DMS 273 treated with DMSO at 0.1 percent for 48 hours (cell line): Measurements from ENCODE around the gene PTPRN2.

Source experiments
- DNase-seq: peaks from one replicate; lab custom pipeline; 2025; lab: John Stamatoyannopoulos, UW

PTPRN2 gene

DNA sequence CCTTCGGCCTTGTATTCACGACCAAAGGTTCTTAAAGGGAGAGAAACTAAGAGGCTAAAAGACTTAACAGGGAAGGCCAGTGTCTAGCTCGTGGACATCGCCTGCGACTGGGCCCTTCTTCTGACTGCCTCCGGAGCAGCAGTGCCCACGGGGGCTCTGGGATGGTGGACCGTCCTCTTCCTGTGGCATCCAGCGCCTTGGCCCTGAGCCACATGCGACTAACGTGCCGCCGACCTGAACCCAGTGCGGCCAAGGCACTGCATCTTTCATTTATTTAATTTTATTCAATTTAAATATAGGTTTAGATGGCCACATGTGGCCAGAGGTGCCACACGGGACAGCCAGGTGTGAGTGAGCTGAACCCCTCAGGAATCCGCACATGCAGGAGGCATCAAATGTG lies 451.7 kb downstream of the PTPRN2 start:
- no peak for DNase-seq

DNA sequence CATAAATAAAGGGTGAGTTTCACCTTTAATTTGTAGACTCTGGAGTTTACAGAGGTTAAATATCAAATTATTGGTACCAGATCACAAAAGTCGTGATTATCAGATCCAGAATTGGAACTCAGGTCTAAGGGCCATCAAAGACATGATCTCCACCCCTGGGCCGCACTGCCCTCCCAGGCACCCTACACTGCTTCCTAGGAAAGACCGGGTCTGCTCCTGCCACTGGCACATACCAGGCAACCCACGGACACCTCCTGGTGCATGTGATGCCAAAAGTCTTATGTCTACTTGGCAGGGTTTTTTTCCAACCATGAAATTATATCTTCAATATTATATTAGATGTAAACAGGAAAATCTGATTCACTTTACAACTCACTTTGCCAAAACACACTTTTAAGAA lies 452.8 kb downstream of the PTPRN2 start:
- no peak for DNase-seq

DNA sequence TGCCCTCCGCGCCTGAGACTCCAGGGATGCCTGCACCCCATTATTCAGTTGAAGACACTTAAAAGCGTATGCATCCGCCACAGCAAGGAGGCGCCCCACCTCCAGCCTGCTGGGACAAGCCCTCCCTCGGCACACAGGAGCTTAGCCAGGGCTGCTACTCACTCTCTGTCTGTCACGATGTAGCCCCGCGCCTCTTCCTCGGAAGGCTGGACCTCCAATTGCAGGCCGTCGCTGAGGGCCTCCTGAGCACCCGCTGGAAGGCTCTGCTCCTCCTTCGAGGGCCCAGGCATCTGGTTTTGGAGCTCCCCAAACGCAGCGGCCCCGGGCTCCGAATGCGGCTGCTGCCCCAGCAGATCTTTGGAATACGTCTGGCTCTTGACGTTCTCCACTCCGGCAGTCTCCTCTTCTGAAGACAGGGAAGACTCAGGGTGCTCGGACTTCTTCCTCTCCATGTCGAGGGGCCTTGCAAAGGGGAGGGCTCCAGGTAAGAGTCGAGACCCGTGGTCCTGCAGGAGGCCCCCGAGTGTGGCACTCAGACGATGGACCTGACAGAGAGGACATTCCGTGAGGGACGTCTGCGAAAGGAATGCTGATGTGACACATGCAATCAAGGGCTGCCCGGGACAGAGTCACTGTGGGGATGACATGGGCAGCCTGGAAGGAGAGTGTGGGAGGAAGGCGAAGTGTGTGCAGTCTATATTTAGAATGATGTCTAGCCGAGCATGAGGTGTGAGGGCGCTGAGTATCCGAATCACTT lies 453.9 kb downstream of the PTPRN2 start:
- no peak for DNase-seq

DNA sequence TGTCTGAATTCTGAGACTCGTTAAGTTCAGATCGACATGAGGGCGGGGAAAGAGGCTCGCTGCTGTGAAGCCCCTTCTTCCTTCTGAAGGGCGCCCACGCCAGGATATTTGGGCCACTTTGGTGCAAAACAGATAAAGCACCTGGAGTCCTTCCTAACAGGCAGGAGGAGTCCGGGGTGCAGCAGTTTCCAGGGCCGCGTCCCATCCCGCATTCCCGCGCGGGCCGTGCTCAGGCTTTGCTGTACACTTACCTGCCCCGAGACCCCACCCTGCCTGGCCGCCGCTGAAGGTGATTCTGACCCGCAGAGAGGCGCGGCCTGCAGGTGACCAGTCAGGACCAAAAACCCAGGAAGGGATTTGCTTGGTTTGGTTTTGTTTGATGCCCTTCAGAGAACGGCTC lies 454.6 kb downstream of the PTPRN2 start:
- no peak for DNase-seq

DNA sequence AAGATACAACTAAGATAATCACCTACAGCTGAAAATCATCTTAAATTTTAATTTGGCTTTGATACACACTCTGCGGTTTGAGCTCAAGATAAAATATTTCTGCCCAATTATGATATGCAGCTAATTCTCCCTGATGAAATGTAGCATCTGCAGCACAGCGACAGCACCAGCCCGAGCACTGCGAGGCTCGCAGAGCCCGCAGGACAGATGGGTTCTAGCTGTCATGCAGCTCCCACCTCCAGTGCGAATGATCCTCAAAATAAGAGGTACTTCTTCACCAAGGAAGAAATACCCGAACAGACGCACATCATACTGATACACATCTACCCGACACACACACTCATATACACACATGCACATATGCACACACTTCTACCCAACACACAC lies 457.6 kb downstream of the PTPRN2 start:
- no peak for DNase-seq

DNA sequence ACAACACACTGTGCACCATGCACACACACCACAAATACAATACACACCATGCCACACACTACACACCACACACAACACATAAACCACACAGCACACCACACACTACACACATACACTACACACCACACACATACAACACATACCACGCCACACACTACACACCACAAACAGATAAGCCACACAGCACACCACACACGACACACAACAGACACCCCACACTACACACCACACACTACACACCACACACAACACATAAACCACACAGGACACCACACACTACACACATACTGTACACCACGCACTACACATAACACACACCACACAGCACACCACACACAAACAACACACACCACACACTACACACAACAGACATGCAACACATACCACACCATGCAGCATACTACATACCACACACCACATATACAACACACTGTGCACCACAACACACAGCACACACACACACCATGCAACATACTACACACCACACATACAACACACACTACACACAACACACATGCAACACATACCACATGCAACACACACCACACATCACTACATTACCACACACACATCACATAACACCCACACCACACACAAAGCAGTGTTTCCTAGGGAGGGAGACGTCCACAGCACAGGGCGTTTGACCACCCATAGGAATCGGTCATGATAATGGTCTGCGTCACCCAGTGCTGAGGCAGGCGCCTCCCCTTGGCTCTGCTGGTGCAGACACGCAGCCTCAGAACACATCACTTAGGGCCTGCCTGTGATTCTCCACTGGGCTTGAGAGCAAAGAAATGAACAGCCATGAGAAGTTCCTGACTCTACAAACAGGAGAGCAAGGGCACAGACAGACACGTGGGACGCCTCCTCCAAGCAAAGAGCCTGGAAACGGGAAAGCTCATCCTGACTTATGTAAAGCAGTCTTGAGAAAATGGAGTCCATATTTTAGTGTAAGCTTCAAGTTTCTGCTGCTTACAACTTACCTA lies 458.3 kb downstream of the PTPRN2 start:
- no peak for DNase-seq

DNA sequence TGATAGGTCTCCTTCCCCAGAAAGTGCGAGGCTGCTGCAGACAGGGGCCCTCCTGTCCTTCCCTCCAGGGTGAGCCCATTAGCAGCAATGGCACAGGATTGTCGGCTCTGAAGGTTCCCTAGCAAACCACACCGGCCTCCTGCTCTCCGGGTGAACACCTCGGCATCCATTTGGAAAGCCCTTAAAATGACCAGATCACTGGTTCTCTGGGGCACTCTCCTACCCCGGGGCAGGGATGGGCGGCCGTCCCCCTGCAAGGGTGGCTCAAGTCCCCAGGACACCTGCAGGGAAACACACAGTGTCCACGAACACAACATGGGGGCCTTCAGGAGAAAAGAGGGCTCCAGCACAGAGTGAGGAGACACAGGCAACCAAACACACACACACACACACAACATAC lies 459.1 kb downstream of the PTPRN2 start:
- no peak for DNase-seq

DNA sequence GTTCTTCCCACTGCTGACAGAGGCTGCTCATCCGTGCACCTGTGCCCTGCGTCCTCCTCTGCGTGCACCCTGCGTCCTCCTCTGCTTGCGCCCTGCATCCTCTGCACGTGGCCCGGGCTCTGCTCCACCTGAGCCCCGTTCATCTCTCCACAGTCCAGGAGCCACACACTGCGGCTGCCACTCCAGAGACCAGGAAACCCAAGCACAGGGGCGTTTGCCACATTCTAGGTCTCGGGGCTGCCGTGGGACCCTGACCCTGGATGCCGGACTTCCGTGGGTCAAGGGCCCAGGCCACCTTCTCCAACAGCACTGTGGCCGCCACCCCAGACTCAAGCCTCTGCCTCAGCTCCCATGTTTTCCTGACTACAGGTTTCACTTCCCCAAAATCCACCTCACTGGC lies 460.4 kb downstream of the PTPRN2 start:
- DNase-seq, result no peak

DNA sequence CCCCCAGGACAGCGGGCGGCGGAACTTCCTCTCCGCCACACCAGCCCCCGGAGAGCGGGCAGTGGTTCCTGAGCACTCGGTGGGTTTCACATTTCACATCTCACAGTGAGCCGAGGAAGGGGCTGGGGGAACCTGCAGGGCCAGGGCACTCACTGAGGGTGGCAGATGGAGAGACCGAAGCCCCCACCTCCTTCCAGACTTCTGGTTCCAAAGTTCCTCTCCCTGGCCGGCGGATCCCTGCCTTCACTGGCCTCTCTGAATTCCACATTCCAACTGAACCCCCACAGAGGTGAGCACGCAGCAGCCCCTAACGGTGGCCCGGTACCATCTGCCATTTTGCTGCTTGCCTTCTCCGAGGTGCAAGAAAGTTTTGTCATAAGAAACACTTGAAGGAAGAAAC lies 461.0 kb downstream of the PTPRN2 start:
- DNase-seq, result no peak

DNA sequence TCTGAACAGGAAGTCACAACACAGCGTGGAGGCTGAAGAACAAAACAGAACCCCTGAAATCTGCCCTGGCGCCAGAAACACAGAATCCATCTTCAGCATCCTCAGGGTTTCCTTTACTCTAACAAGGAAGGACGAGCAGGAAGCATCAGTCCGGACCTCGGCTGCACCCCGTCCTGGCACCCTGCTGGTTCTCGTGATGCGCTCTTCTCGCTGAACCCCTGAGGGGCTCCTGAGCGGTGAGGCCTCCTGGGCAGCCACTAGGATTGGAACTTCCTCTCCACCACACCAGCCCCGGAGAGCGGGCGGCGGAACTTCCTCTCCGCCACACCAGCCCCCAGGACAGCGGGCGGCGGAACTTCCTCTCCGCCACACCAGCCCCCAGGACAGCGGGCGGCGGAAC lies 461.9 kb downstream of the PTPRN2 start:
- no peak for DNase-seq

DNA sequence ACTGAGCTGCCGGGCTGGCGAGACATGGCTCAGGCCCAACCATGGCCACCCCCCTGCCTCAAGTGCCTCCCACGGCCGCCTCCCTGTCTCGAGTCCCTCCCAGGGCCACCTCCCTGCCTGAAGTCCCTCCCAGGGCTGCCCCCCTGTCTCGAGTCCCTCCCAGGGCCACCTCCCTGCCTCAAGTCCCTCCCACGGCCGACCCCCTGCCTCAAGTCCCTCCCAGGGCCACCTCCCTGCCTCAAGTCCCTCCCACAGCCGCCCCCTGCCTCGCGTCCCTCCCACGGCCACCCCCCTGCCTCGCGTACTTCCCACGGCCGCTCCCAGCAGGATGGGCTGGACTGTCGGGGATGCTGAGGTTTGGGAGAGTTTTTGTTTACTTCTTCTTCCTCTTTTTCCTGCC lies 462.5 kb downstream of the PTPRN2 start:
- DNase-seq, result no peak

DNA sequence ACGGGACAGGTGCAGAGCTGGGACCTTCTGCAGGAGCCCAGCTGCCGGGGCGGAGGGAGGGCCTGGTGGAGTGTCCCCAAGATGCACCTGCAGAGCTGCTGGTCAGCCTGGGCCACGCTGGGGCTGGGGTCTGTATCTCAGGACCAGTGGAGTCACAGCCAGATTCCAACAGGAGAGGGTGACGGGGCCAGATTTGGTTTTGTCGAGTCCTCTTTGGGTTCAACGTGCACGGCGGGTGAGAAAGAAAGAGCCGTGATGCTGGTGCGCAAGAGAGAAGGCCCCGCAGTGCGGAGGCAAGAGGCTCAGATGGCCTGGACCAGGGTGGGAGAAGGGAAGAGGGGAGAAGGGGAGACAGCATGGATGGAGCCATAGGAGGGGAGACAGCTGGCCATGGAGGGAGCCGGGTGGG lies 462.9 kb downstream of the PTPRN2 start:
- no peak for DNase-seq

DNA sequence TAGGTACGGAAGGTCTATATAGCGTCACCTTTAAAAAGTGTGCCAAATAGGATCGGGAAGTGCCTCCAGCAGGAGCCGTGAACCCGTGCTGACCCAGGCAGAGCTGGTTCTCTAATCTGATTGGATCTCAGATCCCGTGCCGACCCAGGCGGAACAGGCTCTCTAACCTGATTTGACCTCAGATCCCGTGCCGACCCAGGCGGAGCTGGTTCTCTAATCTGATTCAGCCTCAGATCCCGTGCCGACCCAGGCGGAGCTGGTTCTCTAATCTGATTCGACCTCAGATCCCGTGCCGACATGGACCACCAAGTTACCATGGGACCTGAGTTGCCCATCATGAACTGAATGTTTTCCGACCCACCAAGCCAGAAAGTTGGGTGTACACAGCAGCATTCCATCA lies 463.9 kb downstream of the PTPRN2 start:
- no peak for DNase-seq

DNA sequence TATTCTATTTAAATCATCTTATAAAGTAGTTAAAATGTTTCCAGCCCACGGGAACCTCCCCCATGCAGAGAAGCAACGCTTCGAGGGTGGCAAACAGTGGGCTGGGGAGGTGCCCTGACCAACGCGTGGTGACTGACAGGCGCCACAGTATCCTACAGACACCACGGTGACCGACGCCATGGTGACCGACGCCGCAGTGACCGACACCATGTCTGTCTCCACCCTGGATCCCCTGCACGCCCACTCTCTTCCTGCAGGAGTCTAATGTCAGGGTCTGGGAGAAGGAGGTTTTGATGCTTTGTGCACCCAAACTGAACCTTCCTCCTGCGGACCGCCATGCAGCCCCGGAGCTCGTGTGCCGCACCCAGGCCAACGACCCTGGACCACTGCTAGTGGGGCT lies 464.4 kb downstream of the PTPRN2 start:
- no peak for DNase-seq

DNA sequence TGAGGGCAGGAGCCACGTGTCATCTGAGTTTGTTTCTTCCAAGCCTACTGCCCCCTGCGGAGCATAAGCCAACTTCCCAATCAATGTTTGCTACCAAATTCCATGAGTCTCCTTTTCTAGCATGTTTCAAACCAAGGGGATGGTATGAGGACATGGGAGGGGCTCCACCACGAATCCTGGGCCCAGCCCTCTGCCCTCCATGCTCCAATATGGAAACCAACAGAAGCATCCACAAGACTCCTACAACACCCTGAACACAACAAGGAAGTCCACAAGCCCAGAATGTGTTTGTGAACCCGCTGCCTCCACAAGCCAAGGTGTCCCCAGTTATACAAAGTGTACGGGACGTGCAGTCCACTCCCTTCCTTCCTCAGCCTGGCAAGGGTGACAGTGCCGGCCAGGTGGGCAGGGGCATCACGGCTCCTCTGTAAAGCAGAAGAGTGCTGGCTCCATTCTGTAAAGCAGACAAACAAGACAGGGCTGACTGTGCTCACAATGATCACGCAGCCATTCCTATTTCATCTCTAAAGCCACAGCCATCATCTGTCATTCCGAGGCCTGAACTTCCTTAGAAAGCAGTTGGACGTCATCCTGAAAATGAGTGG lies 466.1 kb downstream of the PTPRN2 start:
- no peak for DNase-seq

DNA sequence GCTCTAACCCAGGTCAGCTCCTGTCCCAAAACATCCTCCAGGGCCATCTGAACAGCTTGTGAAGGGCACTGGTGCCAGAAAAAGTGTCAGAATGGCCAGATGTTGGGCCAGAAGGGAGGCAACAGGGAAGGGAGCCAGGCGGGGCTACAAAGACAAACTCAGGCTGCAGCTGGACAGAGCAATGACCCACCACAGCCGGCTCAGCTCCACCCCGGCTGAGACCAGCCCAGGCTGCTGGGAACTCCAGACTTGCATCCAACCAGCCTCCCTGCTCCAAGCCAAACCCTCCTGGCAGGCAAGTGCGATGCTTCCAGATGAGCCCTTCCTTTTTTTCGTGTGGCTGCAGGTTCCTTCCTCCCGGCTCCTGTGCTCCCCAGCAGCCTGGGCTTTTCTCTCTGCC lies 466.9 kb downstream of the PTPRN2 start:
- DNase-seq, result no peak

DNA sequence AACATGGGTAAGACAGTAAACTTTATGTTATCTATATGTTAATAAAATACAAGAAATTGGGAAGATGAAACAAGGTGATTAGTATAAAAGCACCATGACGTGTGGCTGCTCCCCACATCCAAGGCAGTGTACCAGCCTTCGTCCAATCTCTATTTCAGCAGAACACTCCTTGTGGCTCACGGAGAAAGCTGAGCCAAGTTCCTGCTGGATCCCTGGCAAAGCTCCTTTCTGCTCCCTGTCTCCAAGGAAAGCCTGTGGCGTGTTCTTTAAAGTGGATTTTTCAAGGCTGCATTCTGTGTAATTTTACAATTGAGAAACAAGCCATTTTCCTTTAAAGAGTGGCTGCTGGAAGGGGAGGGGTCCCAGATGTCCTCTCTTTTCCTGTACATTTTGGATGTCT lies 467.3 kb downstream of the PTPRN2 start:
- DNase-seq, result no peak

DNA sequence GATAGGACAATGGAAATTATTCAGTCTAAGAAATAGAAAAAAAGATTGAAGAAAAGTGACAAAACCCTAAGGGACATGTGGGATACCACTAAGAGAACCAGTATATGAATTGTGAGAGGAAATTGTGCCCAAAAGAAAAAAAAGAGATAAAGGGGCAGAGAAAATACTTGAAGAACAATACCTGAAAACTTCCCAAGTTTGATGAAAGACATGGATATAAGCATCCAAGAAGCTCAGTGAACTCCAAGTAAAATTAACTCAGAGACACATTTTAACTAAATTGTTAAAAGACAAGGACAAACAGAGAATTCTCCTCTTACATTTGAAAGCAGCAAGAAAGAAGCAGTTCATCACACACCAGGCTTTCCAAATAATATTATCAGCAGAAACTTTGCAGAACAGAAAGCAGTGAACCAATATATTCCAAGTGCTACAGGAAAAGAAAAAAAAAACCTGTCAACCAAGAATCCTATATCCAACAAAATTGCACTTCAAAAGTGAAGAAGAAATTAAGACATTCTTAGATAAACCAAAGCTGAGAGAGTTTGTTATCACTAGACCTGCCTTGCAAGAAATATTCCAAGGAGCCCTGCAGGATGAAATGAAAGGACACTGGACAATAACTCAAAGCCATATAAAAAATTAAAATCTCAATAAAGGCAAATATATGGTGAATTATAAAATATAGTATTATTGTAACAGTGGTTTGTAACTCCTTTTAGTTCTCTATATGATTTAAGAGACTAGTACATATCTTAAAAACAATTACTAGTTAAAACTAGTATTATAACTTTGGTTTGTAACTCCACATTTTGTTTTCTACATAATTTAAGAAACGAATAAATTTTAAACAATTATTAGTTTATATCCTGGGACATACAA lies 470.0 kb downstream of the PTPRN2 start:
- no peak for DNase-seq

DNA sequence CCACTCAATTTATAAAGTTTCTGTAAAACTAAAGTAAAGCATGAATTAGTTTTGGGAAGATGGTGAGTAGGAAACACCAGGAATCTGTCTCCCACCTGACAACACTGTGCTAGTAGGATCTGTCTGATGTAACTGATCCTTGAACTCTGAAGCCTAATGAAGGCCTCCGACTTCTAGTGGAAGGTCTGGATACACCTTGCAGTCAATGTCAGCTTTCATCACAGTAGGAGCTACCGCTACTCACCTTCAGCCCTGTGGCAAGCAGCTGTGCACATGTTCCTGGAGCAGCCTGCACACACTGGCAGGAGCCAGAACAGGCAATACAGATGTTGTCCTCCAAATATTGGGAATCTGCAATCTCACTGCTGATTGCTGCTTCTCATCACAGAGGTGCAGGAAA lies 471.4 kb downstream of the PTPRN2 start:
- no peak for DNase-seq

DNA sequence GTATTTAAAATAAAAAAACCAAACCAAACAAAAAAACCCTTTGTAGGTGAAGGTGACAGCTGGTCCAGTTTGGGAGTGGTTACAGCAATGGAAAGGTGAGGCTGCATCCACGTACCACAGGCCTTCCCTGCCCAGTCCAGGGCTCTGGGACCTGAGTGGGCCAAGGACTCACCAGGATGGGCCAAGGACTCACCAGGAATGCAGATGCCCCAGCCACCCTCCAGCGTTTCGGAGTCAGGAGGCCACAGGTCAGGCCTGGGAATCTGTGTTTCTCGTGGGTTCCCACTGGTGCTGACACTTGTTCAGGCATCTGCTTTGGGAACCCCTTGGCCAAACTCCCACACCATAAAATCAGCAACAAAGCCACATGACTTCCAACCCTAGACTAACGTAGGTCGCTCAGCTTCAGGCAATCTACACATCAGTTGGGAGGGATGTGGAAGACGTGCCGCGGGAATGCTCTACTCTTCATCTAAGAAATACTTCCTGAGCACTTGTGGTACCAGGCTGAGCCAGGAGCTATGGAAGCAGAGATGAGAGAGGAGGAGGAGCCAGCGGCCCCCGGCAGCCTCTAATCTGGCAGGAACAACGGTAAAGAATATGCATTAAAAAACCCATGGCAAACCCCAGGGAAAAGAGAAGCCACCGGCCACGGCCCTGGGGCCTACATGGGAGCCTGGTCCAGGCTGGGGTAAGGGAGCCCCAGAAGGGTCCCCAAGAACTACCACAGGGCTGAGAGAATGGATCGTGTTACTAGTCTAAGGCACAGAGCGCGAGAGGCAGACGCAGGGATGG lies 473.4 kb downstream of the PTPRN2 start:
- no peak for DNase-seq
